DOHH2 (cell line): ENCODE measurements around the gene ABTB2.

Source experiments
- H3F3A ChIP-seq: fragments of 200-600 bp; sonication (generic), shearing (Covaris generic); 2 replicates; pipeline ENCODE4 v1.6.0; 2016; ENCODE audit warnings: antibody characterized with exemption, mild to moderate bottlenecking; ENCODE audit not compliant: control insufficient read depth, insufficient read depth
- H3K27ac ChIP-seq: fragments of 200-600 bp; sonication (generic); 2 replicates; pipeline ENCODE4 v1.5.1; 2014; ENCODE audit warnings: low read depth, mild to moderate bottlenecking, low read length, moderate library complexity
- H3K27me3 ChIP-seq: fragments of 200-600 bp; sonication (generic); 2 replicates; pipeline ENCODE4 v1.6.1; 2014; ENCODE audit warnings: mild to moderate bottlenecking, low read length, mixed read lengths; ENCODE audit not compliant: control insufficient read depth
- H3K36me3 ChIP-seq: fragments of 200-600 bp; sonication (generic); 2 replicates; pipeline ENCODE4 v1.6.1; 2014; ENCODE audit warnings: mild to moderate bottlenecking, low read length, moderate library complexity, mixed read lengths; ENCODE audit not compliant: control insufficient read depth
- H3K4me1 ChIP-seq: fragments of 200-600 bp; sonication (generic); 2 replicates; pipeline ENCODE4 v1.6.1; 2014; ENCODE audit warnings: mild to moderate bottlenecking, low read length, mixed read lengths; ENCODE audit not compliant: control insufficient read depth
- H3K4me2 ChIP-seq: fragments of 200-600 bp; sonication (generic); 2 replicates; pipeline ENCODE4 v1.6.0; 2014; ENCODE audit warnings: mild to moderate bottlenecking, low read length, moderate library complexity
- H3K4me3 ChIP-seq: fragments of 200-600 bp; sonication (generic); 2 replicates; pipeline ENCODE4 v1.5.1; 2014; ENCODE audit warnings: mild to moderate bottlenecking, low read length, mixed read lengths
- H3K79me2 ChIP-seq: fragments of 200-600 bp; sonication (generic); 2 replicates; pipeline ENCODE4 v1.6.1; 2014; ENCODE audit warnings: mild to moderate bottlenecking, low read length, mixed read lengths; ENCODE audit not compliant: control insufficient read depth
- H3K9me2 ChIP-seq: fragments of 200-600 bp; sonication (generic); replicated peaks from 2 replicates; pipeline ENCODE4 v1.6.1; 2014; ENCODE audit warnings: mild to moderate bottlenecking, low read length, mixed read lengths; ENCODE audit not compliant: control insufficient read depth
- H3K9me3 ChIP-seq: fragments of 200-600 bp; sonication (generic); 2 replicates; pipeline ENCODE4 v1.6.1; 2014; ENCODE audit warnings: antibody characterized with exemption, low read length, mixed read lengths; ENCODE audit not compliant: control insufficient read depth, insufficient read depth
- H4K20me1 ChIP-seq: fragments of 200-600 bp; sonication (generic); 2 replicates; pipeline ENCODE4 v1.6.0; 2014; ENCODE audit warnings: low read depth, mild to moderate bottlenecking, antibody characterized with exemption, low read length, moderate library complexity; ENCODE audit not compliant: control insufficient read depth, insufficient read depth
- CTCF ChIP-seq: fragments of 200-600 bp; sonication (generic); IDR thresholded peaks from one replicate; pipeline ENCODE4 v1.5.1; 2014; ENCODE audit warnings: antibody characterized with exemption, mild to moderate bottlenecking, low read depth, low read length; ENCODE audit not compliant: poor library complexity, severe bottlenecking
- EZH2phosphoT487 ChIP-seq: fragments of 200-600 bp; sonication (generic); IDR thresholded peaks from 2 replicates; pipeline ENCODE4 v1.6.1; 2017; ENCODE audit warnings: borderline replicate concordance, mild to moderate bottlenecking, antibody characterized with exemption, low read length, moderate library complexity, mixed read lengths

Gene ABTB2

DNA sequence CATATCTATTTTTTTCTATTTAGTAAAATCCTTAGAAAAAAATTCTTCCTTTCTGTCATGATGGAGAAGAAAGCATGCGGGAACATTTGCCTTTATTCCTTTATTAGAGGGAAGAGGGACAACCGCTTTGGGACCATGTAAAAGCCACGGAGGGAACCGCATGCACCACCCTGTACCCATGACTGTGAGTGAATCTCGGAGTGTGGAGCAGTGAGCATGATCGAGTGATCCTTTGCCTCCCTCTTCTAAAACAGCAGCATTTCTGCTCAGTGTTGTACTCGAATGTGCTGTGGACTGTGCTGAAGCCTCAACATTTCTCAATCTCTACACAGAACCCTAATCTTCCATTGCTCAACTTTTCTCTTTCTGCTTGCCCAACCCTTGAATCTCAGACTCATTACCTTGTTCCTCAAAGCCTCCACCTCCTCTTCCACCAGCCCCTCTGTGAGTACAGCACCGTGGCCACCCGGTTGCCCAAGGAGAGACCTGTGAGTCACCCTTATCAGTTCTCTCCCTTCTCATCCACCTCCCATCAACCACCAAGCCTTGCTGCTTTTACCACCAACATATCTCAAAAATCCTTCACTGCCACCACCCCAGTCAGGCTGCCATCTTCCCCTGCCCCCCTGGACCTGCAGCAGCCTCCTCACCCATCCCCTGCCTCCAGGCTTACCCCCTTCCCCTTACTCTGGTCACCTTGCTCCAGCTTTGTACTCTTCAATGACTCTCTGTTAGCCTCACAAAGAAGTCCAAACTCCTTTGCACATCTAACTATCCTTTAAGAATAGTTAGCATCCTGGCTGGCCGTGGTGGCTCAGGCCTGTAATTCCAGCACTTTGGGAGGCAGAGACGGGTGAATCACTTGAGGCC, 149.3 kb downstream of the ABTB2 start:
- Histone ChIP-seq H3K4me2 (no peak overlapping the region), H3K79me2 (no peaks in the 10 kb centered on the region), H4K20me1 (no peaks in the 10 kb centered on the region), H3K4me3 (no peak overlapping the region), H3K27ac (no peak overlapping the region), H3K27me3 (no peaks in the 10 kb centered on the region), H3K36me3 (no peaks in the 10 kb centered on the region), H3F3A (no peaks in the 10 kb centered on the region), H3K4me1 (peaks cover 4% of the 10 kb centered on the region), H3K9me3 (no peaks in the 10 kb centered on the region), H3K9me2 (no peaks in the 10 kb centered on the region)
- TF ChIP-seq EZH2phosphoT487, result no peak
- TF ChIP-seq CTCF, result no peak

DNA sequence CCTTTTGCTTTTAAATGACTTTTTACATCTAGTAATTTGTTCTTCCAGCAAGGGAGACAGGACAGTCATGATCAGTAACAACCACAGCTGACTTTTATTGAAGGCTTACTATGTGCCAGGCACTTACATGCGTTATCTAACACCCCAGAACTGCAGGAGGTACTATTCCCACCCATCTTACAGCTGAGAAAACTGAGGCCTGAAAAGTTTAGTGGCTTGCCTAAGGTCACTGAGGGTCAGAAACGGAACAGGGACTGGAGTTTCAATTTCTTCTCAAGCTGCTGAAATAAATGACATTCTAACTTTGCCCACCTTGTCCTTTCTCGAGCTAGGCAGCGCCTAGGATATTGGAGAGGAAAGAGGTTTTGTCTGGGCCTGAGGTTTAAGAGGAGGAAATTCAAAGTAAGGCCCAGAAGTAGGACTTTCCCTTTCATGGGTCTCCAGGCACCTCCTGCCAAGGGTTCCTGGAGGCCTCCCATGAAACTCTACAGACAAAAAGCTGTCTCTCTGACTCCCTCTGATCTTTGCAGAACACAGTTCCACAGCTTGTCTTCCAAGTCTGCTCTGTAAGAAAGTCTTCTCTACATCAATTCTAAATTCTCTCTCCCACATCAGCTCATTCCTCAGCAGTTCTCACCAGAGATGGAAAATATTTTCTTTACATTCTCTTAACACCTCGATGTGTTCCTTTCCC, 150.2 kb downstream of the ABTB2 start:
- H3K27ac ChIP-seq, result no peak overlapping the region
- no peaks in the 10 kb centered on the region for H3K79me2 ChIP-seq
- H3K9me2 ChIP-seq, result no peaks in the 10 kb centered on the region
- H3F3A ChIP-seq, result no peaks in the 10 kb centered on the region
- H3K4me1 ChIP-seq, result peaks cover 11% of the 10 kb centered on the region
- no peaks in the 10 kb centered on the region for H3K9me3 ChIP-seq
- H4K20me1 ChIP-seq, result no peaks in the 10 kb centered on the region
- H3K27me3 ChIP-seq, result no peaks in the 10 kb centered on the region
- TF ChIP-seq EZH2phosphoT487 (no peak), CTCF (no peak)
- H3K4me3 ChIP-seq, result no peak overlapping the region
- H3K4me2 ChIP-seq, result no peak overlapping the region
- H3K36me3 ChIP-seq, result no peaks in the 10 kb centered on the region

DNA sequence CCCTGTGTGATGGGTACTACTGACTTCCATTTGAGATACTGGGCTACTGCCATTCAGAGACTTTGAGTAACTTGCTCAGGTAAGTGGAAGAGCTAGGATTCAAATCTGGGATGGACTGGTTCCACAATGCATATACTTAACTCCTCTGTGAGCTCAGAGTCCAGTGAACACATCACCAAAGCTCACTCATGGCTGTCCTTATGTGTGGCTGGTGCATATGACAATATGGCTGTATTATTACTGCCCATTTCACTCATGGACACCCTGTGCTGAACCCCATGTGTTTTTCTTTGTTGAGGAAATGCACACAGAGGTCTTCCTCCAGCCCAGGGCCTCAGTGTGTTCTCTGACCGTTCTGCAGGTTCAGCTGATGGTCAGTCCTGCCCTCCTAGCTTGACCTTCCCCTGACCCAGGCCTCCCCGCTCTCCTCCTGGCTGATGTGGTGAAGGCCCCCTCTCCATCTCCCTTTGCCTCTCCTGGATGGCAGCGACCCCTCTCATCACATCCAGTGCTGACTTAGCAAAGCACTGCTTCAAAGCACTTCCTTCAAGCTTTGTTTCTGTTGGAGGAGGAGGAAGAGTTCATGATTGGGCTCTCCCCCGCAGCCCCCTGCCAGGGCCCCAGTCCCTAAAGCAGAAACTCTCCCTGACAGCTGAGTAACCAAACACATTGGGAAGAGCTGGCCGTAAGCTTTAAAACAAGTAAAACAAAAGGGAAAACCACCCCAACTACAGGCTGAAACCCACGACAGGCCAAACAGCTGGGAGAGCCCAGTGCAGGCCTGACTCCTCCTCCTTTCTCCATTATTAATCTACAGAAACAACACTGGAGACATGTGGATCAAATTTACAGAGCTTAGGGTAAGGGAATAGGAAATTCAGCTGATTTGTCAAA, 151.2 kb downstream of the ABTB2 start:
- H3K27me3 ChIP-seq, result no peaks in the 10 kb centered on the region
- H3K4me3 ChIP-seq, result no peak overlapping the region
- peaks cover 11% of the 10 kb centered on the region for H3K4me1 ChIP-seq
- no peak for TF ChIP-seq EZH2phosphoT487
- no peak for TF ChIP-seq CTCF
- H3K79me2 ChIP-seq, result no peaks in the 10 kb centered on the region
- H3K36me3 ChIP-seq, result no peaks in the 10 kb centered on the region
- H3F3A ChIP-seq, result no peaks in the 10 kb centered on the region
- H3K27ac ChIP-seq, result no peak overlapping the region
- no peaks in the 10 kb centered on the region for H3K9me2 ChIP-seq
- H3K4me2 ChIP-seq, result no peak overlapping the region
- no peaks in the 10 kb centered on the region for H4K20me1 ChIP-seq
- no peaks in the 10 kb centered on the region for H3K9me3 ChIP-seq
